OCI-M2 (cell line): ENCODE measurements around the gene SPRING1.
"Not testable (repeated sequence)": the region's sequence is repeated elsewhere in the genome, so short reads cannot be mapped to it uniquely, and the experiment has no call there.

Experiments used
- DNase-seq: peaks from one replicate; lab custom pipeline; 2025; ENCODE audit not compliant: unreplicated experiment; lab: John Stamatoyannopoulos, UW

SPRING1 gene

GRCh38 chr12:116737774-116738657 is at the start of gene SPRING1, which contains the start of gene RNFT2:
Gene SPRING1, minus strand, starts transcription at chr12:116738069. Its CDS starts 169 bp downstream, at chr12:116737900.
Gene RNFT2, plus strand, starts transcription at chr12:116738315. Its CDS starts 2,183 bp downstream, at chr12:116740498.
- peak; percentile 50 for DNase-seq

GRCh38 chr12:116784238-116784612 is 46.4 kb upstream of the SPRING1 start:
- DNase-seq: no peak

- DNase-seq: no peak
Measured at GRCh38 chr12:116783525-116784237, 45.8 kb upstream of the SPRING1 start.

GRCh38 chr12:116780942-116781341 is 43.1 kb upstream of the SPRING1 start:
- no peak for DNase-seq

GRCh38 chr12:116779597-116779996 is 41.7 kb upstream of the SPRING1 start:
- DNase-seq: no peak

GRCh38 chr12:116777245-116777644 is 39.4 kb upstream of the SPRING1 start:
- DNase-seq: no peak

GRCh38 chr12:116774020-116774419 is 36.2 kb upstream of the SPRING1 start:
- DNase-seq: no peak

- no peak for DNase-seq
Measured at GRCh38 chr12:116773276-116773731, 35.4 kb upstream of the SPRING1 start.

GRCh38 chr12:116771651-116772050 is 33.8 kb upstream of the SPRING1 start:
- no peak for DNase-seq

- no peak for DNase-seq
Measured at GRCh38 chr12:116766746-116767145, 28.9 kb upstream of the SPRING1 start.

- no peak for DNase-seq
Measured at GRCh38 chr12:116766285-116766684, 28.4 kb upstream of the SPRING1 start.

- no peak for DNase-seq
Measured at GRCh38 chr12:116765271-116765670, 27.4 kb upstream of the SPRING1 start.

- no peak for DNase-seq
Measured at GRCh38 chr12:116761499-116761898, 23.6 kb upstream of the SPRING1 start.

GRCh38 chr12:116760622-116761020 is 22.8 kb upstream of the SPRING1 start:
- no peak for DNase-seq

GRCh38 chr12:116759783-116760621 is 22.1 kb upstream of the SPRING1 start:
- no peak for DNase-seq

GRCh38 chr12:116754783-116755182 is 16.9 kb upstream of the SPRING1 start:
- not testable (repeated sequence) for DNase-seq

GRCh38 chr12:116754097-116754496 is 16.2 kb upstream of the SPRING1 start:
- not testable (repeated sequence) for DNase-seq

- DNase-seq: no peak
Measured at GRCh38 chr12:116750298-116750697, 12.4 kb upstream of the SPRING1 start.

GRCh38 chr12:116749884-116750283 is 12.0 kb upstream of the SPRING1 start:
- no peak for DNase-seq

GRCh38 chr12:116745554-116745953 is 7.7 kb upstream of the SPRING1 start:
- DNase-seq: no peak

GRCh38 chr12:116744766-116745165 is 6.9 kb upstream of the SPRING1 start:
- DNase-seq: no peak
